Keratinocyte (primary cell): ENCODE results near the gene STK32C. TPM values are rescaled to one million over a fixed set of nuclear protein-coding genes. Genes with fewer than 3 reads are reported as not detected.

ENCODE experiments used
- DNase-seq: peaks from one replicate; pipeline ENCODE4 v3.0.0-alpha.2; 2011; ENCODE audit warnings: low read depth, missing footprints, low spot score
- FAIRE-seq: peaks from 2 replicates; lab custom pipeline; 2011; peaks lifted over from hg19 to GRCh38; lab: Jason Lieb, UNC
- H2AFZ ChIP-seq: 2 replicates; pipeline ENCODE4 v1.6.0; 2012; ENCODE audit warnings: low read length, control low read depth, inconsistent platforms; ENCODE audit not compliant: control insufficient read depth
- H3K27ac ChIP-seq: 2 replicates; pipeline ENCODE4 v1.5.1; 2011; ENCODE audit warnings: low read length; ENCODE audit not compliant: control insufficient read depth, insufficient read depth
- H3K27me3 ChIP-seq: 3 replicates; pipeline ENCODE4 v1.6.0; 2011; ENCODE audit warnings: low read length; ENCODE audit not compliant: control insufficient read depth, insufficient read depth; ENCODE audit errors: extremely low read depth
- H3K36me3 ChIP-seq, 2 experiments: 2 replicates in 1 of 2; 3 replicates in 1 of 2; pipeline ENCODE4 v1.5.1; 2011; ENCODE audit warnings: low read length in 2 of 2, mild to moderate bottlenecking in 1 of 2; ENCODE audit not compliant: control insufficient read depth in 2 of 2, insufficient read depth in 2 of 2; ENCODE audit errors: extremely low read depth in 1 of 2
- H3K4me1 ChIP-seq: 3 replicates; pipeline ENCODE4 v1.5.1; 2011; ENCODE audit warnings: low read length; ENCODE audit not compliant: control insufficient read depth, insufficient read depth; ENCODE audit errors: extremely low read depth
- H3K4me2 ChIP-seq: 3 replicates; pipeline ENCODE4 v1.6.0; 2011; ENCODE audit warnings: low read depth, low read length; ENCODE audit not compliant: control insufficient read depth, insufficient read depth; ENCODE audit errors: extremely low read depth
- H3K4me3 ChIP-seq, 3 experiments: fragments of 200-600 bp in 1 of 3; sonication (generic) in 1 of 3; 2 replicates in 2 of 3; 3 replicates in 1 of 3; pipeline ENCODE4 v1.5.1; 2011 to 2016; ENCODE audit warnings: low read length in 3 of 3, mild to moderate bottlenecking in 3 of 3, control low read depth in 2 of 3, inconsistent platforms in 1 of 3, low read depth in 1 of 3, mixed read lengths in 1 of 3, mixed run types in 1 of 3, moderate library complexity in 1 of 3; ENCODE audit not compliant: control insufficient read depth in 2 of 3, insufficient read depth in 2 of 3; ENCODE audit errors: extremely low read depth in 1 of 3
- H3K79me2 ChIP-seq: 2 replicates; pipeline ENCODE4 v1.6.0; 2012; ENCODE audit warnings: low read length; ENCODE audit not compliant: control insufficient read depth, insufficient read depth
- H3K9ac ChIP-seq: 3 replicates; pipeline ENCODE4 v1.6.0; 2011; ENCODE audit warnings: low read length; ENCODE audit not compliant: control insufficient read depth, insufficient read depth; ENCODE audit errors: extremely low read depth
- H3K9me1 ChIP-seq: 3 replicates; pipeline ENCODE4 v1.6.0; 2011; ENCODE audit warnings: low read length; ENCODE audit not compliant: control insufficient read depth, insufficient read depth; ENCODE audit errors: extremely low read depth
- H3K9me3 ChIP-seq: 2 replicates; pipeline ENCODE4 v1.5.1; 2012; ENCODE audit warnings: low read depth, low read length; ENCODE audit not compliant: control insufficient read depth
- H4K20me1 ChIP-seq: 3 replicates; pipeline ENCODE4 v1.6.0; 2011; ENCODE audit warnings: low read length; ENCODE audit not compliant: control insufficient read depth, insufficient read depth; ENCODE audit errors: extremely low read depth
- EZH2 ChIP-seq: IDR thresholded peaks from one replicate; pipeline ENCODE4 v1.6.1; 2012; ENCODE audit warnings: inconsistent platforms, mild to moderate bottlenecking, low read length, moderate library complexity
- dilution Hi-C: fragments of 300-500 bp; cut with MboI; formaldehyde crosslinking; loops from one replicate; pipeline ENCODE4 v1.7.0; 2020; ENCODE audit warnings: low sequenced_read_pairs; ENCODE audit not compliant: extremely low pct_ligation_motif_present
- polyA plus RNA-seq, 5 experiments: library from polyadenylated mRNA; depleted of rRNA in 3 of 5; stranded (reverse) in 3 of 5; stranded (forward) in 1 of 5; unstranded in 1 of 5; fragments of >200 nt; gene quantifications; 1 replicate in 1 of 5; 2 replicates in 3 of 5; 3 replicates in 1 of 5; pipeline versions ENCODE4 v1.2.1 to v1.2.3, GENCODE V29; 2011 to 2012; ENCODE audit warnings: missing spikeins in 2 of 5, low read depth in 1 of 5, low replicate concordance in 1 of 5
- TF ChIP-seq, protein P1 (sequence below), 3 experiments: IDR thresholded peaks in 1 of 3; conservative IDR thresholded peaks in 1 of 3; optimal IDR thresholded peaks in 1 of 3; 2 replicates in 2 of 3; 3 replicates in 1 of 3; pipeline versions ENCODE3 to v1.5.1; 2011; ENCODE audit warnings: low read length in 3 of 3, mild to moderate bottlenecking in 3 of 3, moderate library complexity in 2 of 3, control low read depth in 1 of 3, inconsistent platforms in 1 of 3; ENCODE audit not compliant: insufficient read depth in 2 of 3; ENCODE audit errors: extremely low read depth in 1 of 3

STK32C gene
- polyA plus RNA-seq, 1 donor (not counting 4 experiments of a cell fraction or from before 2014, with no cell fraction given), result 4.1 TPM

DNA sequence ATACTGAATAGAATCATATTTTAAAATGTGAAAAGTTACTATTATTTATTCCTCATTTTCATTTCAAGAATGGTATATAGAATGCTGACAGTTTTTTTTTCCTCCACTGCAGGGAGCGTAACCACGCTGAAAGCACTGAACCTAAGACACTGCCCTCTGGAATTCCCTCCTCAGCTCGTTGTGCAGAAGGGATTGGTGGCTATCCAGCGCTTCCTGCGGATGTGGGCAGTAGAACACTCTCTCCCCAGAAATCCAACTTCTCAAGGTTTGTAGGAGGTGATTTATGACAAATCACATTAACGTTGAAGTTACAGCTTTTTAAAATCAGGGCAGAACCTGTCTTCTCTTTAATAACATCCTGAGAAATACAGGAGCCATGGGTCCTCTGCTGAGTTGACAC is 36.6 kb upstream of the STK32C start:
- Histone ChIP-seq H3K4me2 (no peak overlapping the region), H3K79me2 (no peaks in the 10 kb centered on the region), H3K4me1 (no peaks in the 10 kb centered on the region), H4K20me1 (no peaks in the 10 kb centered on the region), H3K9ac (no peak overlapping the region), H3K9me3 (no peaks in the 10 kb centered on the region), H2AFZ (no peak overlapping the region), H3K27me3 (no peaks in the 10 kb centered on the region), H3K36me3 (no peaks in the 10 kb centered on the region), H3K4me3 (no peak overlapping the region), H3K9me1 (no peaks in the 10 kb centered on the region), H3K27ac (no peak overlapping the region)
- dilution Hi-C loops, result no loop called here
- no peak for FAIRE-seq
- TF ChIP-seq EZH2, result no peak
- TF ChIP-seq, protein P1, sequence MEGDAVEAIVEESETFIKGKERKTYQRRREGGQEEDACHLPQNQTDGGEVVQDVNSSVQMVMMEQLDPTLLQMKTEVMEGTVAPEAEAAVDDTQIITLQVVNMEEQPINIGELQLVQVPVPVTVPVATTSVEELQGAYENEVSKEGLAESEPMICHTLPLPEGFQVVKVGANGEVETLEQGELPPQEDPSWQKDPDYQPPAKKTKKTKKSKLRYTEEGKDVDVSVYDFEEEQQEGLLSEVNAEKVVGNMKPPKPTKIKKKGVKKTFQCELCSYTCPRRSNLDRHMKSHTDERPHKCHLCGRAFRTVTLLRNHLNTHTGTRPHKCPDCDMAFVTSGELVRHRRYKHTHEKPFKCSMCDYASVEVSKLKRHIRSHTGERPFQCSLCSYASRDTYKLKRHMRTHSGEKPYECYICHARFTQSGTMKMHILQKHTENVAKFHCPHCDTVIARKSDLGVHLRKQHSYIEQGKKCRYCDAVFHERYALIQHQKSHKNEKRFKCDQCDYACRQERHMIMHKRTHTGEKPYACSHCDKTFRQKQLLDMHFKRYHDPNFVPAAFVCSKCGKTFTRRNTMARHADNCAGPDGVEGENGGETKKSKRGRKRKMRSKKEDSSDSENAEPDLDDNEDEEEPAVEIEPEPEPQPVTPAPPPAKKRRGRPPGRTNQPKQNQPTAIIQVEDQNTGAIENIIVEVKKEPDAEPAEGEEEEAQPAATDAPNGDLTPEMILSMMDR (optimal IDR thresholded peaks at IDR 0.05 in 1 of 3, IDR thresholded peaks at IDR 0.05 in 1 of 3, conservative IDR thresholded peaks at IDR 0.05 in 1 of 3; ENCODE audit: extremely low read depth in 1 of 3, insufficient read depth in 2 of 3, low read length in 3 of 3), result no peak
- DNase-seq, result no peak

DNA sequence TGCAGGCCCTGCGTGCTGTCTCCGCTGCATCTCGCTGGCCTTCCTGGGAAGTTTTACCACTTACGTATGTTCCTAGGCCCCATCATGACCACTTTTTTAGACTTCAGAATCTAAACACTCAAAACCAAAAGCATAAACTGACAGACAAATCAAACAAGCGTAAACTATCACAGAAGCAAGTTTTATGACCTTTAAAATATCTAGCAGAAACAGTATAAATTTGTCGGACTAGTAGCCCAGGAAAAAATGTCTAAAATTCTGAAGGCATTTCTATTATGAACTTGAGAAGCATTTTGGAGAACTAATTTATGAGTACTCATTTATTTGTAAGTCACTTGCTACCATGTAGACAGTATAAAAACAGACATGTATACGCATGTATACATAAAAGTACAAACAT is 34.8 kb upstream of the STK32C start:
- dilution Hi-C loops, result no loop called here
- no peaks in the 10 kb centered on the region for H3K36me3 ChIP-seq
- no peaks in the 10 kb centered on the region for H4K20me1 ChIP-seq
- no peaks in the 10 kb centered on the region for H3K9me3 ChIP-seq
- TF ChIP-seq, protein P1 (optimal IDR thresholded peaks at IDR 0.05 in 1 of 3, IDR thresholded peaks at IDR 0.05 in 1 of 3, conservative IDR thresholded peaks at IDR 0.05 in 1 of 3; ENCODE audit: extremely low read depth in 1 of 3, insufficient read depth in 2 of 3, low read length in 3 of 3), result no peak
- TF ChIP-seq EZH2, result no peak
- no peak overlapping the region for H3K4me2 ChIP-seq
- H3K9me1 ChIP-seq, result no peaks in the 10 kb centered on the region
- no peak overlapping the region for H3K27ac ChIP-seq
- no peak overlapping the region for H3K9ac ChIP-seq
- DNase-seq, result no peak
- H3K4me3 ChIP-seq, result no peak overlapping the region
- H3K4me1 ChIP-seq, result no peaks in the 10 kb centered on the region
- H3K27me3 ChIP-seq, result no peaks in the 10 kb centered on the region
- no peaks in the 10 kb centered on the region for H3K79me2 ChIP-seq
- no peak overlapping the region for H2AFZ ChIP-seq
- FAIRE-seq, result no peak
